Vagina (tissue), 2 donors: ENCODE measurements around the gene TEX35. TPM values are rescaled to one million over a fixed set of nuclear protein-coding genes. Genes with fewer than 3 reads are reported as not detected.

Experiments
- DNase-seq, 2 donors: peaks; one replicate each; pipeline ENCODE4 v3.0.0-alpha.2; 2017; ENCODE audit errors: extremely low spot score in 2 of 2
- H3K27ac ChIP-seq: fragments of 200-600 bp; sonication (generic); one replicate; pipeline ENCODE4 v1.5.1; 2019
- H3K27me3 ChIP-seq: fragments of 200-600 bp; sonication (generic); one replicate; pipeline ENCODE4 v1.5.1; 2019
- H3K36me3 ChIP-seq, 2 donors: fragments of 200-600 bp; sonication (generic); one replicate each; pipeline ENCODE4 v1.5.1; 2017 to 2019
- H3K4me1 ChIP-seq: fragments of 200-600 bp; sonication (generic); one replicate; pipeline ENCODE4 v1.5.1; 2019
- H3K4me3 ChIP-seq, 2 donors: fragments of 200-600 bp; sonication (generic); 1 replicate in 1 of 2; 2 replicates in 1 of 2; pipeline ENCODE4 v1.5.1; 2016 to 2019
- H3K9me3 ChIP-seq: fragments of 200-600 bp; sonication (generic); one replicate; pipeline ENCODE4 v1.5.1; 2019
- CTCF ChIP-seq, 3 experiments: fragments of 450-650 bp in 2 of 3; fragments of 200-600 bp in 1 of 3; sonication (generic) in 1 of 3; IDR thresholded peaks; one replicate each; pipeline ENCODE4 v1.5.1; 2017 to 2019; ENCODE audit warnings: antibody characterized with exemption in 3 of 3, mild to moderate bottlenecking in 2 of 3, moderate library complexity in 2 of 3
- POLR2A ChIP-seq, 2 donors: fragments of 450-650 bp; IDR thresholded peaks; one replicate each; pipeline ENCODE4 v1.6.1; 2017; ENCODE audit warnings: antibody characterized with exemption in 2 of 2, mild to moderate bottlenecking in 2 of 2, moderate library complexity in 2 of 2
- POLR2AphosphoS5 ChIP-seq, 2 donors: sonication (generic); formaldehyde crosslinking; IDR thresholded peaks; one replicate each; pipeline ENCODE4 v1.9.0; 2017; ENCODE audit warnings: antibody characterized with exemption in 2 of 2, mild to moderate bottlenecking in 2 of 2, low read depth in 1 of 2; ENCODE audit not compliant: insufficient read depth in 1 of 2
- intact Hi-C: fragments of 100-400 bp; cut with DNase I; formaldehyde crosslinking; loops from one replicate; pipeline ENCODE4 v1.15.1; 2023
- total RNA-seq: library from RNA; depleted of rRNA; stranded (reverse); fragments of >200 nt; gene quantifications from one replicate; pipeline ENCODE4 v1.2.3, GENCODE V29; 2016

The TEX35 gene
- total RNA-seq, 1 donor from 2014 or later = not detected

GRCh38 chr1:178534137-178534868, 21.4 kb downstream of the TEX35 start:
- intact Hi-C loops = no loop called here

GRCh38 chr1:178536329-178536728, 23.4 kb downstream of the TEX35 start:
- no peak for TF ChIP-seq POLR2A (IDR thresholded peaks at IDR 0.05)
- TF ChIP-seq CTCF (IDR thresholded peaks at IDR 0.05) = no peak
- TF ChIP-seq POLR2AphosphoS5 (IDR thresholded peaks at IDR 0.05; ENCODE audit: insufficient read depth in 1 of 2, low read depth in 1 of 2) = no peak
- DNase-seq = peak; percentile 43 to 75
- no peak overlapping the region for H3K27ac ChIP-seq

More at GRCh38 chr1:178534137-178534868, 21.4 kb downstream of the TEX35 start:
- peak; percentile 40 to 77 for DNase-seq
- TF ChIP-seq CTCF (IDR thresholded peaks at IDR 0.05) = no peak
- no peak for TF ChIP-seq POLR2AphosphoS5 (IDR thresholded peaks at IDR 0.05; ENCODE audit: insufficient read depth in 1 of 2, low read depth in 1 of 2)
- TF ChIP-seq POLR2A (IDR thresholded peaks at IDR 0.05) = no peak
- no peaks in the 10 kb centered on the region for H3K36me3 ChIP-seq
- H3K27ac ChIP-seq = no peak overlapping the region
- peaks cover 32% of the 10 kb centered on the region for H3K4me1 ChIP-seq
- H3K9me3 ChIP-seq = no peaks in the 10 kb centered on the region
- H3K27me3 ChIP-seq = no peaks in the 10 kb centered on the region
- no peak overlapping the region for H3K4me3 ChIP-seq

GRCh38 chr1:178536844-178537371, 24.0 kb downstream of the TEX35 start:
- peaks cover 36% of the 10 kb centered on the region for H3K4me1 ChIP-seq
- no peak overlapping the region for H3K27ac ChIP-seq
- TF ChIP-seq POLR2AphosphoS5 (IDR thresholded peaks at IDR 0.05; ENCODE audit: insufficient read depth in 1 of 2, low read depth in 1 of 2) (peak in 1 of 2 donors; percentile 24), POLR2A (IDR thresholded peaks at IDR 0.05) (no peak)
- H3K9me3 ChIP-seq = no peaks in the 10 kb centered on the region
- H3K36me3 ChIP-seq = no peaks in the 10 kb centered on the region
- H3K27me3 ChIP-seq = no peaks in the 10 kb centered on the region
- H3K4me3 ChIP-seq = no peak overlapping the region
- DNase-seq = peak; percentile 88
- intact Hi-C loops = no loop called here

More at GRCh38 chr1:178536329-178536728, 23.4 kb downstream of the TEX35 start:
- no peaks in the 10 kb centered on the region for H3K36me3 ChIP-seq
- H3K4me1 ChIP-seq = peaks cover 33% of the 10 kb centered on the region
- no peak overlapping the region for H3K4me3 ChIP-seq
- no peaks in the 10 kb centered on the region for H3K9me3 ChIP-seq
- no peaks in the 10 kb centered on the region for H3K27me3 ChIP-seq
- intact Hi-C loops = no loop called here

- peak; percentile 83 to 91 for DNase-seq
- intact Hi-C loops = no loop called here
- Histone ChIP-seq H3K4me1 (peaks cover 34% of the 10 kb centered on the region), H3K4me3 (no peak overlapping the region), H3K9me3 (no peaks in the 10 kb centered on the region), H3K27me3 (no peaks in the 10 kb centered on the region), H3K27ac (peak overlapping the region; percentile 43), H3K36me3 (no peaks in the 10 kb centered on the region)
- TF ChIP-seq POLR2AphosphoS5 (IDR thresholded peaks at IDR 0.05; ENCODE audit: insufficient read depth in 1 of 2, low read depth in 1 of 2) (no peak), CTCF (IDR thresholded peaks at IDR 0.05) (no peak), POLR2A (IDR thresholded peaks at IDR 0.05) (no peak)
Observed at GRCh38 chr1:178537382-178538090, 24.6 kb downstream of the TEX35 start.

GRCh38 chr1:178538192-178538916, 25.4 kb downstream of the TEX35 start:
- H3K4me3 ChIP-seq = no peak overlapping the region
- peak overlapping the region; percentile 43 for H3K27ac ChIP-seq
- TF ChIP-seq POLR2A (IDR thresholded peaks at IDR 0.05) (no peak), POLR2AphosphoS5 (IDR thresholded peaks at IDR 0.05; ENCODE audit: insufficient read depth in 1 of 2, low read depth in 1 of 2) (peak in 1 of 2 donors; percentile 43)
- H3K9me3 ChIP-seq = no peaks in the 10 kb centered on the region
- no peaks in the 10 kb centered on the region for H3K36me3 ChIP-seq
- intact Hi-C loops = no loop called here
- no peaks in the 10 kb centered on the region for H3K27me3 ChIP-seq
- DNase-seq = peak; percentile 60 to 85
- peaks cover 36% of the 10 kb centered on the region for H3K4me1 ChIP-seq
